ENCODE results near the gene UBTF.

- TF ChIP-seq YY1 (IDR thresholded peaks at IDR 0.05; ENCODE audit: insufficient read depth, insufficient read length) (no peak), ZNF274 (IDR thresholded peaks at IDR 0.05; ENCODE audit: low read depth, low read length) (no peak)
Observed at GRCh38 chr17:44184212-44184810, 35.2 kb downstream of the UBTF start.
